ENCODE data around the gene RESF1.

RESF1 gene

GRCh38 chr12:31991815-31992214 lies 32.6 kb downstream of the RESF1 start:
- H3K4me3 ChIP-seq (ENCODE audit: low read depth, low read length): no peak overlapping the region
- DNase-seq (ENCODE audit: low read depth): no peak
- no peak for TF ChIP-seq CTCF (conservative IDR thresholded peaks at IDR 0.05; ENCODE audit: low read depth, low read length)

- DNase-seq (ENCODE audit: low read depth): no peak
- no peak overlapping the region for H3K4me3 ChIP-seq (ENCODE audit: low read depth, low read length)
- no peak for TF ChIP-seq CTCF (conservative IDR thresholded peaks at IDR 0.05; ENCODE audit: low read depth, low read length)
These were observed 40.5 kb downstream of the RESF1 start for GRCh38 chr12:31999692-32000091.

GRCh38 chr12:32000373-32001005 lies 41.3 kb downstream of the RESF1 start:
- H3K4me3 ChIP-seq (ENCODE audit: low read depth, low read length): no peak overlapping the region
- TF ChIP-seq CTCF (conservative IDR thresholded peaks at IDR 0.05; ENCODE audit: low read depth, low read length): no peak
- DNase-seq (ENCODE audit: low read depth): no peak

GRCh38 chr12:32002848-32003493 lies 43.8 kb downstream of the RESF1 start:
- H3K4me3 ChIP-seq (ENCODE audit: low read depth, low read length): no peak overlapping the region
- TF ChIP-seq CTCF (conservative IDR thresholded peaks at IDR 0.05; ENCODE audit: low read depth, low read length): no peak
- DNase-seq (ENCODE audit: low read depth): peak; percentile 35

GRCh38 chr12:32003654-32004053 lies 44.4 kb downstream of the RESF1 start:
- no peak for TF ChIP-seq CTCF (conservative IDR thresholded peaks at IDR 0.05; ENCODE audit: low read depth, low read length)
- H3K4me3 ChIP-seq (ENCODE audit: low read depth, low read length): no peak overlapping the region
- DNase-seq (ENCODE audit: low read depth): no peak

- peak; percentile 17 for DNase-seq (ENCODE audit: low read depth)
- H3K4me3 ChIP-seq (ENCODE audit: low read depth, low read length): no peak overlapping the region
- TF ChIP-seq CTCF (conservative IDR thresholded peaks at IDR 0.05; ENCODE audit: low read depth, low read length): no peak
These were observed 46.4 kb downstream of the RESF1 start for GRCh38 chr12:32005496-32006125.

Data from choroid plexus epithelial cell (primary cell).